Motor neuron (in vitro differentiated cells): Measurements from ENCODE around the gene COL15A1. TPM values are rescaled to one million over a fixed set of nuclear protein-coding genes. Genes with fewer than 3 reads are reported as not detected.
"Not testable (repeated sequence)": the region's sequence is repeated elsewhere in the genome, so short reads cannot be mapped to it uniquely, and the experiment has no call there.

ENCODE experiments used
- ATAC-seq, 8 experiments: fragments of 200-7000 bp; cut with Tn5 transposase; replicated peaks in 6 of 8; 2 replicates each; pipeline ENCODE4 v1.8.0; 2021; ENCODE audit warnings: mild to moderate bottlenecking in 8 of 8, moderate library complexity in 8 of 8
- H3K27ac ChIP-seq, 2 donors: fragments of 250-450 bp; sonication (Bioruptor Pico); 2 replicates each; pipeline ENCODE4 v1.9.0; 2021; ENCODE audit warnings: antibody characterized with exemption in 2 of 2, mild to moderate bottlenecking in 2 of 2, moderate library complexity in 1 of 2
- H3K4me1 ChIP-seq, 2 donors: fragments of 250-450 bp; sonication (Bioruptor Pico); replicated peaks in 1 of 2; 2 replicates each; pipeline ENCODE4 v1.6.1; 2021; ENCODE audit warnings: antibody characterized with exemption in 2 of 2, mild to moderate bottlenecking in 2 of 2, moderate library complexity in 1 of 2
- H3K4me3 ChIP-seq, 5 donors: fragments of 250-450 bp; sonication (Bioruptor Pico); 2 replicates each; pipeline ENCODE4 v1.9.0; 2021; ENCODE audit warnings: antibody characterized with exemption in 5 of 5, mild to moderate bottlenecking in 5 of 5, moderate library complexity in 4 of 5
- WGBS, 10 experiments: fragments of 450-650 bp; shearing (Covaris generic); methylation state at CpG; one replicate each; pipeline ENCODE4 v1.0.0; 2022; 5-methylcytosine and 5-hydroxymethylcytosine counted together
- in situ Hi-C, 9 experiments: fragments of 400-800 bp; cut with MboI; loops; one replicate each; pipeline ENCODE4 v1.15.0; 2021; ENCODE audit warnings: low sequenced_read_pairs in 9 of 9, low pct_unique_long_range_greater_than_20kb in 2 of 9; ENCODE audit not compliant: unreplicated experiment in 9 of 9
- total RNA-seq, 8 experiments: library from RNA; unstranded; fragments of 300-600 nt; gene quantifications; 2 replicates each; pipeline versions ENCODE4 v1.2.3 to v1.2.4, GENCODE V29; 2022

COL15A1 gene
- 10 to 100 TPM in 1 of 8 experiments, 1 to 10 TPM in 2, under 1 TPM in 4, not detected in 1; 0.05 to 46.3 (median 0.35) TPM for total RNA-seq

- no peak within 1 kb of the TSS for H3K27ac ChIP-seq
- ATAC-seq: peak; percentile 56 to 88 (median 76)
- in situ Hi-C loops: no loop called here
- 0% methylated on average over 6 of the region's 58 CpGs; no CpG with 5 or more reads in 9 of the 10 experiments for WGBS, 10 experiments
- H3K4me1 ChIP-seq: no peaks in the 10 kb centered on the region
- peak within 1 kb of the TSS; percentile 25 to 39 (median 32) for H3K4me3 ChIP-seq
Observed at GRCh38 chr9:98943682-98944056, at the start of gene COL15A1. TSS of gene COL15A1 (plus strand) at chr9:98943907. CDS start at chr9:98944062, 155 bp downstream.

GRCh38 chr9:98894171-98894570, 49.5 kb upstream of the COL15A1 start:
- no peak for ATAC-seq
- in situ Hi-C loops: no loop called here
- H3K4me3 ChIP-seq: no peak overlapping the region

DNA sequence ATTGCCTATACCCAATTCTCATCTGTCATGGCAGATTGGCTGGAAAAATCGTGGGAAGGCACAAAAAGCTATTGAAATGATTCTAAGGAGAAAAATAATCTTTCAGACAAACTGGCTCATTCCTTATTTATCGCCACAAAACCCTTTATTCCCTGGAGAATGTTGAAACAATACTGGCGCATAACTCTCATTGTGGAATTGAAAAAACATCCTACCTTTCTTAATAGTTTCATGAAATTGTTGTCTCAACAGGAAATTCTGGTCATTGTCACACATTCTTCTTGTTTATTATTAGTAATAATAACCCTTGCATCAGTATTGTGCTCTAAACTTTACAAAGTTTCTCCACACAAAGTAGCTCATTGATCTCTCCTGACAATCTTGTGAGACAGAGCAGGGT, 48.9 kb upstream of the COL15A1 start:
- Histone ChIP-seq H3K27ac (no peak overlapping the region), H3K4me1 (no peaks in the 10 kb centered on the region), H3K4me3 (no peak overlapping the region)
- no peak for ATAC-seq
- 14 to 100% (median 74%) methylated on average over 1 to 3 of the region's 3 CpGs for WGBS, 10 experiments
- in situ Hi-C loops: no loop called here

More at GRCh38 chr9:98894171-98894570, 49.5 kb upstream of the COL15A1 start:
- H3K27ac ChIP-seq: no peak overlapping the region
- no peaks in the 10 kb centered on the region for H3K4me1 ChIP-seq
- WGBS, 10 experiments: 50 to 100% (median 65%) methylated on average over 1 to 3 of the region's 3 CpGs; no CpG with 5 or more reads in 4 of the 10 experiments

DNA sequence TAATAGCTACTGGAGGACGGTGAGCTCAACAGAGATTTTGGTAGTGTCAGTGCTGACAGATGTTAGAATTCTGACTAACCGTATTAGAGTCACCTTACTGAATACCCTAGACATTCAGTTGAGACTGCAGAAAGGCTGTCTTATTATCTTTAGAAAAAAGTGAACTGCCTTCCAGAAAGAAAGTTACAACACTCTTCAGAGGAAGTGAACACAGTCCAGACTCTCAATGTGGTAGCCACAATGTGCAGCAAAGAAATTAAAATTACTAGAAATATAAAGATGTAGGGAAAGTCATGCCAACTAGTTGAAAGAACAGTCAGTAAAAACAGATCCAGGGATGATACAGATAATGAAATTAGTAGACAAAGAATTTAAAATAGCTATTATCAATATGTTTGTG, 47.1 kb upstream of the COL15A1 start:
- H3K27ac ChIP-seq: no peak overlapping the region
- no peak for ATAC-seq
- 67 to 100% (median 85%) methylated on average over 1 to 2 of the region's 2 CpGs; no CpG with 5 or more reads in 2 of the 10 experiments for WGBS, 10 experiments
- in situ Hi-C loops: no loop called here
- H3K4me1 ChIP-seq: no peaks in the 10 kb centered on the region
- H3K4me3 ChIP-seq: no peak overlapping the region

- 0 to 100% (median 77%) methylated on average over 1 of the region's 1 CpG for WGBS, 10 experiments
- no peaks in the 10 kb centered on the region for H3K4me1 ChIP-seq
- H3K4me3 ChIP-seq: no peak overlapping the region
- H3K27ac ChIP-seq: no peak overlapping the region
- ATAC-seq: no peak
- in situ Hi-C loops: no loop called here
Observed at GRCh38 chr9:98897745-98898144, 46.0 kb upstream of the COL15A1 start.

DNA sequence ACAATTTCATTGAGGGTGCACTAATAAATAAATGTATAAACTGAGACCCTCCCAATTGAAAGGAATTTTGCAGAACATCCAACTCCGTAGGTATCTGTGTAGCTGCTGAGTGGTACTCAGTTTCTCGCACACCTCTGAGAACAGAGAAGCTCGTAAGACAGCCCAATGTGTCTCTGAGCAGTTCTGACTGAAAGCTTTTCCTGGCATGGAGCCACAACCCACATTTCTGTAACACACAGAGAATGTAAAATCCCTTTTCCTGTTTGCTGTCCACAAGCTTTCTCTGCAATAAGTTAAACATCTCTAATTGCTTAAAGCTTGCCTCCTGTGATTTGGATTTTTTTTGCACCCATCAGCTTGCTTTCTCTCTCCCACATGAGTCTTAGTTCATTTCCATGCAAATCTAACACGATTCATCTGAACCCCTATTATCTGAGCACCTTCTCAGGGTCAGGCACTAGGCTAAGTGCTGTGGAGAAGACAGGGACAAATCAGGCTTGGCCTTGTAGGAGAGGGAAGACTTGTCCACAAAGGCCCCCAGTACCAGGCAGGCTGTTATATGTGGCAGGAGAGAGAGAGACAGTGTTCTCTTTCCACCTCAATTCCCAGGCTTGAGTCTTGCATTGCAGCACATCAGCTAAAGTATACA, 44.2 kb upstream of the COL15A1 start:
- H3K4me1 ChIP-seq: no peaks in the 10 kb centered on the region
- in situ Hi-C loops: no loop called here
- H3K4me3 ChIP-seq: no peak overlapping the region
- no peak overlapping the region for H3K27ac ChIP-seq
- ATAC-seq: peak in 3 of 8 experiments; percentile 33 to 43 (median 40)
- 21 to 100% (median 52%) methylated on average over 1 to 4 of the region's 4 CpGs; no CpG with 5 or more reads in 2 of the 10 experiments for WGBS, 10 experiments

DNA sequence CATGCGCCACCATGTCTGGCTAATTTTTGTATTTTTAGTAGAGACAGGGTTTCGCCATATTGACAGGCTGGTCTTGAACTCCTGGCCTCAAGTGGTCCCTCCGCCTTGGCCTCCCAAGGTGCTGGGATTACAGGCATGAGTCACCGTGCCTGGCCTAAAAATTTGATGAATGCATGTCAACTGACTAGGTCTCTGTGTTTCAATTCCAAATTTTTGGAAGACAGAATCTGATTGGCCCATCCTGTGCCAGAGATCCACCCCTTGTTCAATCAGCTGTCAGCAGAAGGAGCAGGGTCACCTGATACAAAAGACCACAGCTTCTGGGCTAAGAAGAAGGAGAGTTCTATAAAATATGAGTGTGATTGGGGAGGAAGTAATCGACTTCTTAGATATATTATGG, 43.5 kb upstream of the COL15A1 start:
- no peak overlapping the region for H3K4me3 ChIP-seq
- WGBS, 10 experiments: 33 to 100% (median 68%) methylated on average over 1 to 5 of the region's 5 CpGs; no CpG with 5 or more reads in 1 of the 10 experiments
- ATAC-seq: no peak
- no peak overlapping the region for H3K27ac ChIP-seq
- in situ Hi-C loops: no loop called here
- no peaks in the 10 kb centered on the region for H3K4me1 ChIP-seq

DNA sequence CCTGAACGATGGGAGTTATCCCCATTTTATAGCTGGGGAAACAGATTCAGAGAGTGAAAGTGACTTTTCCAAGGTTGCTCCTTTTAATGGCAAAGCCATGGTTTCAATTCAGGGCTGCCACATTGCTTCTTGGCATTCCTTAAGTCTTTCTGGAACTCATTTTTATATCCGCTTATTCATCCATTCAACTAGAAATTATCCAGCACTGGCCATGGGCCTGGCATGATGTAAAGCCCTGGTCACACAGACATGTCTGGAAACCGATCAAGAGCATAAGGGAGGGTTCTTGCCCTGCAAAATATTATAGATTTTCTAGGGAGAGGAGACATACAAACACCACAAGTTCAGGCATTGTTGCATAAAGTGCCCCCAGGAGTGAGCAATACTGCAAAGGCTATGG, 43.0 kb upstream of the COL15A1 start:
- Histone ChIP-seq H3K4me1 (no peaks in the 10 kb centered on the region), H3K27ac (no peak overlapping the region), H3K4me3 (no peak overlapping the region)
- in situ Hi-C loops: no loop called here
- ATAC-seq: no peak
- 28 to 81% (median 64%) methylated on average over 1 to 3 of the region's 3 CpGs; no CpG with 5 or more reads in 2 of the 10 experiments for WGBS, 10 experiments

DNA sequence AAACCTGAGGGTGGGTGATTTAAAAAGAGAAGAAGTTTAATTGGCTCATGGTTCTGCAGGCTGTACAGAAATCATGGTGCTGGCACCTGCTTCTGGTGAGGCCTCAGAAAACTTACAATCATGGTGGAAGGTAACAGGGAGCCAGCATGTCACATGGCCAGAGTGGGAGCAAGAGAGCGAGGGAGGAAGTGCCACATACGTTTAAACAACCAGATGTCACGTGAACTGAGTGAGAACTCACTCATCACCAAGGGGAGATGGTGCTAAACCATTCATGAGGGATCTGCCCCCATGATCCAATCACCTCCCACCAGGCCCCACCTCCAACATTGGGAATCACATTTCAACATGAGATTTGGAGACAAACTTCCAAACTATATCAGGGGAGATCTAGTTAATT, 41.9 kb upstream of the COL15A1 start:
- H3K4me3 ChIP-seq, H3K27ac ChIP-seq, ATAC-seq, in situ Hi-C loops, H3K4me1 ChIP-seq: not testable (repeated sequence)
- 20 to 100% (median 78%) methylated on average over 1 to 2 of the region's 3 CpGs; no CpG with 5 or more reads in 3 of the 10 experiments for WGBS, 10 experiments

DNA sequence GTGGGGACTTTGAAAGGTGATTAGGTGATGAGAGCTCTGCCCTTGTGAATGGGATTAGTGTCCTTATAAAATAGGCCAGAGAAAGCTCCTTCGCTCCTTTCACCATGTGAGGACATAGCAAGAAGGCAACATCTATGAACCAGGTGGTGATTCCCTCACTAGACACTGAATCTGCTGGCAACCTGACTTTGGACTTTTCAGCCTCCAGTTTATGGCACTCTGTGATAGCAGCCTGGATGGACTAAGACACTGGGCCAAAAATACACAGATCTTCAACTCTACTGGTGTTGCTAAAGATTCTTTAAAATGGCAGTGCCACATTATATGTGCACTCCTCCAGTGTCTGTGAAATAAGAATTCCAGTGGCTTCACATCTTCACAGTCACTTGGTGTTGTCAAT, 41.2 kb upstream of the COL15A1 start:
- no peak for ATAC-seq
- in situ Hi-C loops: no loop called here
- H3K4me1 ChIP-seq: no peaks in the 10 kb centered on the region

DNA sequence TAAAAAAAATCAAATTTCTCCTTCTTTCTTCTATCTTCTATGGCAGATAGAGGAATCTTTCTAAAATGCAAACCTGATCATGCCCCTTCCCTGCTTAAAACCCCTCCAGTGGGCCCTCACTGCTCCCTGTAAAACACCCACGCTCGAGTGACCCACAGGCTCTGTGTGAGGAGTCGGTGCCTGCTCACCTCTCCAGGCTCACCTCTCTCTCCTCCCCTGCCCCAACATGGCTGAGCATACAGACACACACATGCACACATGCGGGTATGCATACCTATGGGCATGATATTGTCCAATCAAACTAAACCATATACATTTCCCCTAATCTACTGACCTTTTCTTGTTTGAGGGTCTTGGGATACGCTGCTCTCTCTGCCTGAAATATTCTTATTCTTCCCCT, 40.8 kb upstream of the COL15A1 start:
- Histone ChIP-seq H3K27ac (no peak overlapping the region), H3K4me3 (no peak overlapping the region), H3K4me1 (no peaks in the 10 kb centered on the region)
- in situ Hi-C loops: no loop called here
- ATAC-seq: no peak
- WGBS, 10 experiments: 50 to 100% (median 83%) methylated on average over 1 to 5 of the region's 5 CpGs; no CpG with 5 or more reads in 3 of the 10 experiments

More for the DNA sequence above, 41.2 kb upstream of the COL15A1 start:
- Histone ChIP-seq H3K4me3 (no peak overlapping the region), H3K27ac (no peak overlapping the region)
- 89 to 100% (median 100%) methylated on average over 1 of the region's 1 CpG; no CpG with 5 or more reads in 6 of the 10 experiments for WGBS, 10 experiments

DNA sequence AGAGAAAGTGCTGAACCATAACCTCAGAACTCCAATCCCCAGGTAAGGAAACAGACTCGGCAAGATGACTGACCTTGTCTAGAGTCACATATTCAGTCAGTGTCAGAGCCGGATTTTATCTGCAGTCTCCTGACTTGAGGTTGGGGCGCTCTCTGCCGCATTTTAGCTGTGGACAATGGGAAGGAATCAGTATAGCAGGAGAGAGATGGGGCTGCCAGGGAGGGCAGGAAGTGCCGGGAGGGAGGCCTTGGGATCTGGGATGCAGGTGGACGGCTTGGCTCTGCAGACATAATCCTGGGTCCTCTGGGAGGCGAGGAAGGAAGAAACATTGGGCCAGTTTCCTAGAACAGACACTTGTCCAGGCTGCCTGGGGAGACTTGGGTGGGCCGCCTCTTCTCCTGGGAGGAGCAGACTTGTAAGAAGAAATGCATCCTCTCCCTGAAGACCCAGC, 39.7 kb upstream of the COL15A1 start:
- in situ Hi-C loops: no loop called here
- 43 to 100% (median 92%) methylated on average over 1 to 6 of the region's 8 CpGs; no CpG with 5 or more reads in 3 of the 10 experiments for WGBS, 10 experiments
- Histone ChIP-seq H3K27ac (no peak overlapping the region), H3K4me3 (no peak overlapping the region), H3K4me1 (no peaks in the 10 kb centered on the region)
- no peak for ATAC-seq

DNA sequence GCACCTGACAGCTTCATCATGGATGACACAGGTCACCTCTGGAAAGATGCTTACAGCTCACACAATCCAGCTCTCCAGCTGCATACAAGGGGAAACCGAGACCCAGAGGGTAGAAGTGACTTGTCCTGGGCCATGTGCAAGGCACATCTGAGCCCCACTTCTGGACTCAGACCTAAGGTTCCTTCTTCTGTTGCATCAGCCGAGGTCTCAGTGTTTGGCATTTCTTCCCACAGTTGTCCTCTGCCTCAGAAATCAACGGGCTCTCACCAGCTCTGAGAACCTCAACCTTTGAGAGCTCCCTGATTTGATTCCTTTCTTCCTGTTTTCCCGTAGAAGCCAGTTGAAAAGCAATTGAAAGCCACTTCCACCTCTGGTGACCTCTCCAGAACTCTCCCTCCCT, 38.7 kb upstream of the COL15A1 start:
- ATAC-seq: no peak

More for the DNA sequence above, 38.7 kb upstream of the COL15A1 start:
- no peaks in the 10 kb centered on the region for H3K4me1 ChIP-seq
- 70 to 92% (median 86%) methylated on average over 2 to 4 of the region's 4 CpGs; no CpG with 5 or more reads in 6 of the 10 experiments for WGBS, 10 experiments
- H3K27ac ChIP-seq: no peak overlapping the region
- H3K4me3 ChIP-seq: no peak overlapping the region
- in situ Hi-C loops: no loop called here
